Endodermal cell (in vitro differentiated cells): ENCODE results near the gene THADA. TPM values are rescaled to one million over a fixed set of nuclear protein-coding genes. Genes with fewer than 3 reads are reported as not detected.
A peak's percentile ranks its signal among the peaks of the same experiment; 100 is the strongest.

Experiments
- DNase-seq: peaks from one replicate; pipeline ENCODE4 v3.0.0-alpha.2; 2017
- H3K27ac ChIP-seq: 2 replicates; pipeline ENCODE4 v1.5.1; 2013; ENCODE audit warnings: mild to moderate bottlenecking, low read depth, low read length, moderate library complexity
- H3K27me3 ChIP-seq: 2 replicates; pipeline ENCODE4 v1.6.1; 2013; ENCODE audit warnings: mild to moderate bottlenecking, low read length, moderate library complexity; ENCODE audit not compliant: insufficient read depth, control insufficient read depth, poor library complexity, severe bottlenecking
- H3K36me3 ChIP-seq: 2 replicates; pipeline ENCODE4 v1.7.0; 2013; ENCODE audit warnings: mild to moderate bottlenecking, low read length, moderate library complexity; ENCODE audit not compliant: control insufficient read depth, insufficient read depth
- H3K4me1 ChIP-seq: one replicate; pipeline ENCODE4 v1.7.0; 2013; ENCODE audit warnings: low read length; ENCODE audit not compliant: control insufficient read depth, insufficient read depth
- H3K4me3 ChIP-seq: 2 replicates; pipeline ENCODE4 v1.5.1; 2013; ENCODE audit warnings: mild to moderate bottlenecking, low read length, moderate library complexity
- H3K9ac ChIP-seq: 2 replicates; pipeline ENCODE4 v1.6.1; 2013; ENCODE audit warnings: mild to moderate bottlenecking, low read length, moderate library complexity; ENCODE audit not compliant: poor library complexity, severe bottlenecking; ENCODE audit errors: extremely low read depth
- H3K9me3 ChIP-seq: 2 replicates; pipeline ENCODE4 v1.6.1; 2013; ENCODE audit warnings: mild to moderate bottlenecking, low read length, moderate library complexity; ENCODE audit not compliant: control insufficient read depth
- H3K27ac Mint-ChIP-seq: 2 replicates; pipeline ENCODE4 v1.8.0; 2020; ENCODE audit warnings: mixed read lengths
- H3K27me3 Mint-ChIP-seq: 2 replicates; pipeline ENCODE4 v1.8.0; 2021; ENCODE audit warnings: mild to moderate bottlenecking, mixed read lengths; ENCODE audit not compliant: insufficient read depth
- H3K36me3 Mint-ChIP-seq: 2 replicates; pipeline ENCODE4 v1.8.0; 2020; ENCODE audit warnings: low read depth, mixed read lengths
- H3K4me1 Mint-ChIP-seq: 2 replicates; pipeline ENCODE4 v1.8.0; 2020; ENCODE audit warnings: mixed read lengths
- H3K4me3 Mint-ChIP-seq: 2 replicates; pipeline ENCODE4 v1.8.0; 2020; ENCODE audit warnings: mild to moderate bottlenecking, moderate library complexity, mixed read lengths
- H3K9me3 Mint-ChIP-seq: 2 replicates; pipeline ENCODE4 v1.8.0; 2020; ENCODE audit warnings: mild to moderate bottlenecking, mixed read lengths
- WGBS, 2 experiments: methylation state at CpG; one replicate each; pipeline versions ENCODE4 v1.1.5 to v1.1.7; 2013; ENCODE audit warnings: missing lambda C conversion rate in 2 of 2, mixed read lengths in 1 of 2; ENCODE audit not compliant: insufficient coverage in 1 of 2, insufficient read length in 1 of 2; 5-methylcytosine and 5-hydroxymethylcytosine counted together
- total RNA-seq, 2 donors: library from RNA; stranded (reverse); fragmentation: NEBNext Ultra II Directional in 1 of 2; extraction: Animal tissue kit (Norgen Biotek cat#: 25700) in 1 of 2; gene quantifications; 2 replicates in 1 of 2; 3 replicates in 1 of 2; pipeline ENCODE4 v1.2.1, GENCODE V29; 2021
- TF ChIP-seq, protein P1 (sequence below): fragments of 200-600 bp; sonication (generic); conservative IDR thresholded peaks from 2 replicates; pipeline ENCODE4 v1.5.0; 2021; ENCODE audit warnings: antibody characterized with exemption, mild to moderate bottlenecking

The THADA gene
- total RNA-seq, 2 donors from 2014 or later: 32.8 to 35.0 TPM

DNA sequence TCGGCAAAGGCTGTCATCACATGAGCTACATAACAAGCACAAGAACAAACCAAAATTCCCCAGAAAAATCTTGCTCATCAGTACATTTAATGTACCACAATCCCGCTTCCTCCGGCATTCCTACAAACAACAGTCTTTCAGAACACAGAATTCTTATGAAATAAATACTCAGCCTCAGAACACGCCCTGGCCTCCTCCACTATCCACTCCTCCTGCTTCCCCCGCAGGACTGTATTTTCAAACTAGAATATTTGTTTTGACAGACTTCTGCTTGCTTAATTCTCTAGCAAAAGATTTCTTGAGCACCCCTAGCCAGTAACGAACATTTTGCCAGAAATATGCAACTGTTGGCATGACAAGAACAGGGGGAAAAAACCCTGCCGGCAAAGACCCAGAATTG, 131.2 kb downstream of the THADA start:
- 88 to 100% methylated on average over 3 to 7 of the region's 7 CpGs for WGBS, 2 experiments
- Histone ChIP-seq H3K36me3 (no peaks in the 10 kb centered on the region), H3K27ac (no peak overlapping the region), H3K9me3 (no peaks in the 10 kb centered on the region), H3K4me1 (peaks cover 8% of the 10 kb centered on the region), H3K4me3 (no peak overlapping the region), H3K9ac (no peak overlapping the region), H3K27me3 (no peaks in the 10 kb centered on the region)
- Mint-ChIP-seq H3K4me1 (peaks cover 57% of the 10 kb centered on the region), H3K36me3 (peaks cover 5% of the 10 kb centered on the region), H3K27me3 (no peaks in the 10 kb centered on the region), H3K9me3 (no peaks in the 10 kb centered on the region), H3K27ac (no peak overlapping the region), H3K4me3 (no peak overlapping the region)
- no peak for DNase-seq
- TF ChIP-seq, protein P1, sequence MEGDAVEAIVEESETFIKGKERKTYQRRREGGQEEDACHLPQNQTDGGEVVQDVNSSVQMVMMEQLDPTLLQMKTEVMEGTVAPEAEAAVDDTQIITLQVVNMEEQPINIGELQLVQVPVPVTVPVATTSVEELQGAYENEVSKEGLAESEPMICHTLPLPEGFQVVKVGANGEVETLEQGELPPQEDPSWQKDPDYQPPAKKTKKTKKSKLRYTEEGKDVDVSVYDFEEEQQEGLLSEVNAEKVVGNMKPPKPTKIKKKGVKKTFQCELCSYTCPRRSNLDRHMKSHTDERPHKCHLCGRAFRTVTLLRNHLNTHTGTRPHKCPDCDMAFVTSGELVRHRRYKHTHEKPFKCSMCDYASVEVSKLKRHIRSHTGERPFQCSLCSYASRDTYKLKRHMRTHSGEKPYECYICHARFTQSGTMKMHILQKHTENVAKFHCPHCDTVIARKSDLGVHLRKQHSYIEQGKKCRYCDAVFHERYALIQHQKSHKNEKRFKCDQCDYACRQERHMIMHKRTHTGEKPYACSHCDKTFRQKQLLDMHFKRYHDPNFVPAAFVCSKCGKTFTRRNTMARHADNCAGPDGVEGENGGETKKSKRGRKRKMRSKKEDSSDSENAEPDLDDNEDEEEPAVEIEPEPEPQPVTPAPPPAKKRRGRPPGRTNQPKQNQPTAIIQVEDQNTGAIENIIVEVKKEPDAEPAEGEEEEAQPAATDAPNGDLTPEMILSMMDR: no peak

DNA sequence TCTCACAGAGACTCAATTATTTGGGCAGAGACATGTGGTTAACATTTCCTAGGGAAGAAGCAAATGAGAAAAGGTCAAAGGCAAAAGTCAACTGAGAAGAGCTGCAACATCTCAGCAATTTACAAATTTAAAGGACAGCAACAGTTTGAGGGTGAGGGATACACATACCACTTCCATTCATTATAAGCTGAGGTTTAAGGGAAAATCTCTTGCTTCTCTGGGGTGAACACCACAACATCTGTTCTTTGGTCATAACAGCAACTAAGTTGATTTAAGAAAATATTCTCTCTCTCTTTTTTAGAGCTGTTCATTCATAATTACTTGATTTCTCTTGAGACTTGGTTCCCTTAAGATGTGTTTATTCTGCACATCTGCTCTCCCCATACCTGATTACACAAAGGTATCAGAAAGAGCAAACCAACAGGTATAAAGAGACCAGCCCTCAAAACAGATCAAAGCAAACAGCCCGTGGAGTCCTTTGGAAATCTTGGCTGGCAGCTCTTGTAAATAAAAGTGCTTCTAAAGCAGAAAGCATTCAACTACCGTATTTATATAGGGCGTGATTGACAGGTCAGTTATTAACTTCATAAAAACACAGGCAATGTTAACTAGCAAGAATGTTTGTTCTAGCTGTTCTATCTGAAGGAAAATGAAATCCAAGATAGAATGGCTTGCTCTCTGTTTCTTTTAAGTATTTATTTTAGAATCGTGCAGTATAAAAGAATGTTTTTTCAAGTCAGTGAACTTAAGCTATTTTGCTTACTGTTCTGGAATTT, 132.8 kb downstream of the THADA start:
- Histone ChIP-seq H3K27ac (no peak overlapping the region), H3K9ac (no peak overlapping the region), H3K27me3 (no peaks in the 10 kb centered on the region), H3K9me3 (no peaks in the 10 kb centered on the region), H3K36me3 (no peaks in the 10 kb centered on the region), H3K4me3 (no peak overlapping the region), H3K4me1 (peaks cover 4% of the 10 kb centered on the region)
- TF ChIP-seq, protein P1: no peak
- WGBS, 2 experiments: 89% methylated on average over 4 of the region's 4 CpGs; no CpG with 5 or more reads in 1 of the 2 experiments
- DNase-seq: no peak
- Mint-ChIP-seq H3K9me3 (no peaks in the 10 kb centered on the region), H3K27me3 (no peaks in the 10 kb centered on the region), H3K4me3 (no peak overlapping the region), H3K4me1 (peaks cover 49% of the 10 kb centered on the region), H3K36me3 (peaks cover 5% of the 10 kb centered on the region), H3K27ac (no peak overlapping the region)

DNA sequence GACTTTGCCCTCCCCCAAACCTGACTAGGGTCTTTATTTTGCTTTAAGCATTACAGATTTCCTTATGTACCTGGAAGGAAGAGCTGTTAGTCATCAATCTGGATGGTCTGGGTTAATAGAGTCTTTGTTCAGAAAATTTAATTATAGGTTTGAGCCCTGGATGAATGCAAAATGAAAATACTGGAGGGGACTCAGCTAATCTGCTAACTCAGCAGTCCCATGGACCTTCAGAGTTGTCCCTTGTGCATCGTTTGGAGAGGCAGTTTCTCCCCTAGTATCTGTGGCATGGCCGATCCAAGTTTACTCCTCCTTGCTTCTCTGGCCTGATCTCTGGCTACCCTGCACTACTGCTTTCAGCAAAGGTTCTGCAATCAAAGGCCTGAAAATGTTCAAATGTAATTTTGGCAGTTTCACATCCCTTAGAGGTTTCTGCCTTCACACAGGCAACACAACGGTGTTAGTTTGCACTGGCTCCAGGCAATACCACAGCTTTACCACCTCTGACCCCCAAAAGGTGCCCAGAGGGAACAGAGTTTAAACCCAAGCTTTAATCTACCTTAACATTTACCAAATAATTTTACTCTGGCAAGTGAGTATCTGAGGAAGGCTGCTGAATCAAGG, 134.3 kb downstream of the THADA start:
- Mint-ChIP-seq H3K27ac (peak overlapping the region; percentile 12), H3K4me3 (no peak overlapping the region), H3K4me1 (peaks cover 50% of the 10 kb centered on the region), H3K27me3 (no peaks in the 10 kb centered on the region), H3K9me3 (no peaks in the 10 kb centered on the region), H3K36me3 (peaks cover 3% of the 10 kb centered on the region)
- Histone ChIP-seq H3K36me3 (no peaks in the 10 kb centered on the region), H3K4me3 (no peak overlapping the region), H3K9ac (no peak overlapping the region), H3K27me3 (no peaks in the 10 kb centered on the region), H3K9me3 (no peaks in the 10 kb centered on the region), H3K27ac (no peak overlapping the region), H3K4me1 (peaks cover 4% of the 10 kb centered on the region)
- DNase-seq: no peak
- TF ChIP-seq, protein P1: no peak
- 92 to 93% methylated on average over 3 of the region's 3 CpGs for WGBS, 2 experiments
